Mesenteric fat pad (tissue), 1 donor: ENCODE results near the gene FSHR. TPM values are rescaled to one million over a fixed set of nuclear protein-coding genes. Genes with fewer than 3 reads are reported as not detected.

Experiments used
- DNase-seq: peaks from one replicate; pipeline ENCODE4 v3.0.0-alpha.2; 2020; ENCODE audit warnings: low spot score
- microRNA-seq: library from miRNA; unstranded; fragments of <30 nt; microRNA quantifications from one replicate; pipeline ENCODE4 v1.2.0, GENCODE V29; 2020; ENCODE audit warnings: borderline number of aligned reads
- total RNA-seq: library from RNA; stranded (reverse); fragmentation: NEBNext Ultra II Directional; extraction: Animal tissue kit (Norgen Biotek cat#: 25700); gene quantifications from one replicate; pipeline ENCODE4 v1.2.1, GENCODE V29; 2021
- donor health status: DM: yes; HTN: yes; CAD: no.

The FSHR gene
- total RNA-seq, 1 donor from 2014 or later, result not detected

GRCh38 chr2:48915227-48915626 lies 239.1 kb downstream of the FSHR start:
- no peak for DNase-seq

GRCh38 chr2:48914477-48915089 lies 239.7 kb downstream of the FSHR start:
- no peak for DNase-seq

Small RNA genes within 50 kb of the gene (microRNA-seq; reads per million reads assigned to microRNA genes)
- not detected for gene MIR548BA
